Measurements from ENCODE around the gene KIF3A.

DNA sequence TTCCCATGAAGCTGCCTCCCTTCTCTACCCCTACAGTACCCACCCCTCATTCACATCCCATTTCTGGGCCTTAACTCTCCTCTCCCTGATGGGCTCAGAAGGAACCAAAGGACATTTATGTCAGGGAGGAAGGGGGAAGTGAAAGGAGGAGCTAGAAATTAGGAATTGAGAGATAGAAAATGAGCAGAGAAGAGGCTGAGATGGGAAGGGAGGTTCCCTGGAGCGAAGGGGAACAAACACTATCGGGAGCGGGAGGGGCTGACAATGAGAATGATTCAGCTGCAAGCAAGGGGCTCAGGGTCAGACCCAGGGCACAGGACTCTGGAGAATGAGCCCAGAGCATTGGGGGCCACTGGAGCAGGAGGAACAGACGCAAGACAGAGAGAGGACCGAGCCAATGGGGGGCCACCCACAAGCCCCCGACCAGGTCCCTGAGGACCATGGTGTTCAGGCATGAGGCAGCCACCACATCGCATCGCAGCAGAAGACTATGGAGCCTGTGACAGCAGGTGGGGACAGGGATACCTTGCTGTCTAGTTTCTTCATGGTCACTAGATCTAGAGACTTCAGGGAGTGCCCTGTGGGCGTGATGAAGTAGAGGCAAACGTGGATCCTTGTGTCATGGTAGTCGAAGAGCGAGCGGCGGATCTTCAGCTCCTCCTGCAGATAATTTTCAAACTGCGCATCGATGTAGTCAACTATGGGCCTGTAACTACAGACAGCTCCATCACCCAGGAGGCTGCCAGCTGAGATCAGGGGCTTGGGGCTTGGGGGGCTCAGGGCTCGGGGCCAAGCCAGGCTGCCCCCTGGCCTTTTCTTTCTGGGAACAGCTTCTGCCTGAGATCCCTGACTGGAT lies 26.1 kb upstream of the KIF3A start:
- TF ChIP-seq, protein P1, sequence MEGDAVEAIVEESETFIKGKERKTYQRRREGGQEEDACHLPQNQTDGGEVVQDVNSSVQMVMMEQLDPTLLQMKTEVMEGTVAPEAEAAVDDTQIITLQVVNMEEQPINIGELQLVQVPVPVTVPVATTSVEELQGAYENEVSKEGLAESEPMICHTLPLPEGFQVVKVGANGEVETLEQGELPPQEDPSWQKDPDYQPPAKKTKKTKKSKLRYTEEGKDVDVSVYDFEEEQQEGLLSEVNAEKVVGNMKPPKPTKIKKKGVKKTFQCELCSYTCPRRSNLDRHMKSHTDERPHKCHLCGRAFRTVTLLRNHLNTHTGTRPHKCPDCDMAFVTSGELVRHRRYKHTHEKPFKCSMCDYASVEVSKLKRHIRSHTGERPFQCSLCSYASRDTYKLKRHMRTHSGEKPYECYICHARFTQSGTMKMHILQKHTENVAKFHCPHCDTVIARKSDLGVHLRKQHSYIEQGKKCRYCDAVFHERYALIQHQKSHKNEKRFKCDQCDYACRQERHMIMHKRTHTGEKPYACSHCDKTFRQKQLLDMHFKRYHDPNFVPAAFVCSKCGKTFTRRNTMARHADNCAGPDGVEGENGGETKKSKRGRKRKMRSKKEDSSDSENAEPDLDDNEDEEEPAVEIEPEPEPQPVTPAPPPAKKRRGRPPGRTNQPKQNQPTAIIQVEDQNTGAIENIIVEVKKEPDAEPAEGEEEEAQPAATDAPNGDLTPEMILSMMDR (IDR thresholded peaks at IDR 0.05), result no peak
- TF ChIP-seq POLR2AphosphoS5 (IDR thresholded peaks at IDR 0.05) (no peak), POLR2A (IDR thresholded peaks at IDR 0.05) (no peak), EP300 (IDR thresholded peaks at IDR 0.05) (no peak)
